ENCODE results near the gene DNAI2.

The DNAI2 gene

DNA sequence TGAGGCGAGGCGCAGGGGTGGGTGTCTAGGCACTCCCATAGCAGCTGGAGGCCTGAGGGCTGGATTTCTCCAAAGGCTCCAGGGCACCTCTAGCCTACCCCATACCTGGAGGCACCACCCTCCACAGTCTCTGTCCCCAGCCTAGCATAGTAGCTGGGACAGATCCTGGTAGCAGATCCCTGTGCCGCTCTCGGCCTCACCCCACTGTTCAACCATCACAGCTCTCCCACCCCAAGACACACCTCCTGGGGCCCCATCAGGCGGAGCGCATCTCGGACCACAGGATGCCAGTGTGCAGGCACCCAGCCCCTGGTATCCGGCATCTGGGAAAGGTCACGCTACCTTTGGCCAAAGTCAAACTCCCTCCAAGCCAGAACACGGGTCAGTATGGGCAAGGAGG is 80.5 kb downstream of the DNAI2 start:
- Histone ChIP-seq H3K27ac (ENCODE audit: low read depth, low read length) (no peak overlapping the region), H3K4me1 (ENCODE audit: control insufficient read depth in 5 of 5, insufficient read depth in 5 of 5, low read length in 5 of 5) (peaks cover 0 to 12% (median 8%) of the 10 kb centered on the region in 5 donors), H3K4me3 (ENCODE audit: low read depth in 1 of 5, low read length in 5 of 5) (no peak overlapping the region), H3K36me3 (ENCODE audit: control insufficient read depth in 5 of 5, insufficient read depth in 5 of 5, low read length in 5 of 5) (no peaks in the 10 kb centered on the region), H3K9me3 (ENCODE audit: control insufficient read depth in 5 of 5, low read length in 5 of 5) (no peaks in the 10 kb centered on the region), H3K9ac (ENCODE audit: low read length in 5 of 5) (no peak overlapping the region), H3K27me3 (ENCODE audit: control insufficient read depth in 5 of 5, insufficient read depth in 4 of 5, low read length in 5 of 5) (peaks cover 63 to 77% (median 76%) of the 10 kb centered on the region in 5 donors)

DNA sequence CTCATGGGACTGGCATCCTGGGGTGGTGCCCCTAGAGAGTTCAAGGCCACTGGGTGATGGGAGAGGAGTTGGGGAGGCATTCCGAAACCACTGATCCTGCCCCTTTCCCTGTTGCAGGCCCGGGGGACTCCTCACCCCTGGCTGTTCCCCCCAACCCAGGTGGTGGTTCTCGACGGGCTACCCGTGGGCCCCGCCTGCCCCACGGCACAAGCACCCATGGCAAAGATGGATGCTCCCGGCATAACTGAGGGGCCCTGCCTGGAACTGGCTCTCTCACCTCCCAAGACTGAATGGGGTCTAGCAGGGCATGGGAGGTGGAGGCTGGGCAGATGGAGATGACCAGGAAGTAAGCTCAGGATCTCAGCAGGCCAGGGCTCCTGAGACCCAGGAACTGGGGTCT is 81.0 kb downstream of the DNAI2 start:
- H3K27ac ChIP-seq (ENCODE audit: low read depth, low read length) = no peak overlapping the region
- H3K4me1 ChIP-seq (ENCODE audit: control insufficient read depth in 5 of 5, insufficient read depth in 5 of 5, low read length in 5 of 5) = peaks cover 0 to 12% (median 8%) of the 10 kb centered on the region in 5 donors
- H3K9me3 ChIP-seq (ENCODE audit: control insufficient read depth in 5 of 5, low read length in 5 of 5) = no peaks in the 10 kb centered on the region
- H3K36me3 ChIP-seq (ENCODE audit: control insufficient read depth in 5 of 5, insufficient read depth in 5 of 5, low read length in 5 of 5) = no peaks in the 10 kb centered on the region
- H3K9ac ChIP-seq (ENCODE audit: low read length in 5 of 5) = no peak overlapping the region
- H3K4me3 ChIP-seq (ENCODE audit: low read depth in 1 of 5, low read length in 5 of 5) = no peak overlapping the region
- peaks cover 68 to 82% (median 79%) of the 10 kb centered on the region in 5 donors for H3K27me3 ChIP-seq (ENCODE audit: control insufficient read depth in 5 of 5, insufficient read depth in 4 of 5, low read length in 5 of 5)

DNA sequence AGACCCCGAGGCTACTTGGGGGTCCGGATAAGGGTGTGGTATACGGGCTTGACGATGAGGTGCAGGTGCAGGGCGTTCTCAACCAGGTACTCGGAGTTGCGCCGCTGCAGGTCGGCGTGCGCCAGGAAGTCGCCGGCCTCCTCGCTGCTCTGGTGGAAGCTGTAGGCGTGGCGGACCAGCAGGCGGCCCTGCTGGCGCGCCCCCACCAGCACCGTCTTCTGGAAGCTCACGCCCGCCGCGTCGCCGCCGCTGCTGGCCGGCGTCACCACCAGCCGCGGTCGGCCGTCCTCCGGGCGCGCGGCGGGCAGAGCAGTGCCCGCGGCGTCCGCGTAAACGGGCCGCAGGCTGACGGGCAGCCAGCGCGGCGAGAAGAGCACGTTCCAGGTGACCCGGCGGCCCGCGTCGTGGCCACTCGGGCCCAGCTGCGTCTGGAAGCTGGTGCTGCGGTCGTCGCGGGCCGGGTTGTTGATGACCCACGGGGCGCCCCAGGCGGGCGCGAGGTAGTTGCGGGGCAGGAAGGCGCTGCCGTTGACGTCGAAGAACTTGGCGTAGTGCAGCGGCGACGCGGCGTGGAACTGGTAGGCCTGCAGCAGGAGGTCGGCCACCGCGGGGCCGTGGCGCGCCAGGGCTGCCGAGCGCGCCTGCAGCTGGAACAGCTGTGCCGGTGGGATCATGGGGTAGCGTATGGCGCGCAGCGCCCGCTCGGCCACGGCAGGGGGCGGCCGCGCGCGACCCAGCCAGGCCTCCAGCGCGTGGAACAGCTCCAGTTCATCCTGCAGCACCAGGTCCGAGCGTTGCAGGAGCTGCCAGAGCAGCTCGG is 82.8 kb downstream of the DNAI2 start:
- peak overlapping the region in 3 of 5 donors; percentile 21 to 45 (median 22) for H3K4me3 ChIP-seq (ENCODE audit: low read depth in 1 of 5, low read length in 5 of 5)

GRCh38 chr17:74357466-74357809 is 83.4 kb downstream of the DNAI2 start:
- H3K4me3 ChIP-seq (ENCODE audit: low read depth in 1 of 5, low read length in 5 of 5) = peak overlapping the region in 3 of 5 donors; percentile 21 to 45 (median 22)
- no peaks in the 10 kb centered on the region for H3K9me3 ChIP-seq (ENCODE audit: control insufficient read depth in 5 of 5, low read length in 5 of 5)
- H3K4me1 ChIP-seq (ENCODE audit: control insufficient read depth in 5 of 5, insufficient read depth in 5 of 5, low read length in 5 of 5) = peaks cover 0 to 13% (median 12%) of the 10 kb centered on the region in 5 donors
- peaks cover 75 to 93% (median 83%) of the 10 kb centered on the region in 5 donors for H3K27me3 ChIP-seq (ENCODE audit: control insufficient read depth in 5 of 5, insufficient read depth in 4 of 5, low read length in 5 of 5)
- H3K27ac ChIP-seq (ENCODE audit: low read depth, low read length) = no peak overlapping the region
- no peaks in the 10 kb centered on the region for H3K36me3 ChIP-seq (ENCODE audit: control insufficient read depth in 5 of 5, insufficient read depth in 5 of 5, low read length in 5 of 5)
- no peak overlapping the region for H3K9ac ChIP-seq (ENCODE audit: low read length in 5 of 5)

More for the DNA sequence above, 82.8 kb downstream of the DNAI2 start:
- H3K9ac ChIP-seq (ENCODE audit: low read length in 5 of 5) = no peak overlapping the region
- H3K4me1 ChIP-seq (ENCODE audit: control insufficient read depth in 5 of 5, insufficient read depth in 5 of 5, low read length in 5 of 5) = peaks cover 0 to 13% (median 12%) of the 10 kb centered on the region in 5 donors
- no peak overlapping the region for H3K27ac ChIP-seq (ENCODE audit: low read depth, low read length)
- H3K36me3 ChIP-seq (ENCODE audit: control insufficient read depth in 5 of 5, insufficient read depth in 5 of 5, low read length in 5 of 5) = no peaks in the 10 kb centered on the region
- H3K27me3 ChIP-seq (ENCODE audit: control insufficient read depth in 5 of 5, insufficient read depth in 4 of 5, low read length in 5 of 5) = peaks cover 77 to 93% (median 83%) of the 10 kb centered on the region in 5 donors
- no peaks in the 10 kb centered on the region for H3K9me3 ChIP-seq (ENCODE audit: control insufficient read depth in 5 of 5, low read length in 5 of 5)

GRCh38 chr17:74358697-74359096 is 84.7 kb downstream of the DNAI2 start:
- peaks cover 67 to 89% (median 77%) of the 10 kb centered on the region in 5 donors for H3K27me3 ChIP-seq (ENCODE audit: control insufficient read depth in 5 of 5, insufficient read depth in 4 of 5, low read length in 5 of 5)
- H3K4me1 ChIP-seq (ENCODE audit: control insufficient read depth in 5 of 5, insufficient read depth in 5 of 5, low read length in 5 of 5) = peaks cover 0 to 13% (median 12%) of the 10 kb centered on the region in 5 donors
- no peaks in the 10 kb centered on the region for H3K9me3 ChIP-seq (ENCODE audit: control insufficient read depth in 5 of 5, low read length in 5 of 5)
- no peak overlapping the region for H3K27ac ChIP-seq (ENCODE audit: low read depth, low read length)
- no peaks in the 10 kb centered on the region for H3K36me3 ChIP-seq (ENCODE audit: control insufficient read depth in 5 of 5, insufficient read depth in 5 of 5, low read length in 5 of 5)
- H3K9ac ChIP-seq (ENCODE audit: low read length in 5 of 5) = no peak overlapping the region
- H3K4me3 ChIP-seq (ENCODE audit: low read depth in 1 of 5, low read length in 5 of 5) = no peak overlapping the region

DNA sequence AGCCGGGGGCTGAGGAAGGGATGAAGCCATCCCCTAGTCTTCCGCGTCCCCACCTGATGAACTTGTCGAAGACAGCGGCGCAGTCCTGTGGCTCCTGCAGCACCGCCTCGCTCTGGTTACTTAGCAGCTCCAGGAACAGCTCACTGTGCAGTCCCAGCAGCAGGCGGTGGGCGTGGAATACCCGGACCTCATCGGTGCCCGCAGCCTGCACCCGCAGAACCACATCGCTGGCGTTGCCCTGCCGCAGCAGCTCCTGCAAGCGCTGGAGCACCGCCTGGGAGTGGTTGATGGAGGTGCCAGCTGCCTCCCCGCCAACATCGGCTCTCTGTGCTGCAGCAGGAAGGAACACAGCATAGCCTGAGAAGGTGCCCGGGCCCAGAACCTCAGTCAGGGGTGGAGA is 85.9 kb downstream of the DNAI2 start:
- peaks cover 0 to 13% (median 12%) of the 10 kb centered on the region in 5 donors for H3K4me1 ChIP-seq (ENCODE audit: control insufficient read depth in 5 of 5, insufficient read depth in 5 of 5, low read length in 5 of 5)
- H3K27ac ChIP-seq (ENCODE audit: low read depth, low read length) = no peak overlapping the region
- peaks cover 55 to 77% (median 66%) of the 10 kb centered on the region in 5 donors for H3K27me3 ChIP-seq (ENCODE audit: control insufficient read depth in 5 of 5, insufficient read depth in 4 of 5, low read length in 5 of 5)
- H3K4me3 ChIP-seq (ENCODE audit: low read depth in 1 of 5, low read length in 5 of 5) = no peak overlapping the region
- H3K9me3 ChIP-seq (ENCODE audit: control insufficient read depth in 5 of 5, low read length in 5 of 5) = no peaks in the 10 kb centered on the region
- H3K36me3 ChIP-seq (ENCODE audit: control insufficient read depth in 5 of 5, insufficient read depth in 5 of 5, low read length in 5 of 5) = no peaks in the 10 kb centered on the region
- no peak overlapping the region for H3K9ac ChIP-seq (ENCODE audit: low read length in 5 of 5)

GRCh38 chr17:74360899-74361229 is 86.8 kb downstream of the DNAI2 start:
- Histone ChIP-seq H3K4me3 (ENCODE audit: low read depth in 1 of 5, low read length in 5 of 5) (no peak overlapping the region), H3K4me1 (ENCODE audit: control insufficient read depth in 5 of 5, insufficient read depth in 5 of 5, low read length in 5 of 5) (peaks cover 0 to 13% (median 12%) of the 10 kb centered on the region in 5 donors), H3K36me3 (ENCODE audit: control insufficient read depth in 5 of 5, insufficient read depth in 5 of 5, low read length in 5 of 5) (no peaks in the 10 kb centered on the region), H3K27me3 (ENCODE audit: control insufficient read depth in 5 of 5, insufficient read depth in 4 of 5, low read length in 5 of 5) (peaks cover 51 to 67% (median 62%) of the 10 kb centered on the region in 5 donors), H3K9ac (ENCODE audit: low read length in 5 of 5) (no peak overlapping the region), H3K27ac (ENCODE audit: low read depth, low read length) (no peak overlapping the region), H3K9me3 (ENCODE audit: control insufficient read depth in 5 of 5, low read length in 5 of 5) (no peaks in the 10 kb centered on the region)

DNA sequence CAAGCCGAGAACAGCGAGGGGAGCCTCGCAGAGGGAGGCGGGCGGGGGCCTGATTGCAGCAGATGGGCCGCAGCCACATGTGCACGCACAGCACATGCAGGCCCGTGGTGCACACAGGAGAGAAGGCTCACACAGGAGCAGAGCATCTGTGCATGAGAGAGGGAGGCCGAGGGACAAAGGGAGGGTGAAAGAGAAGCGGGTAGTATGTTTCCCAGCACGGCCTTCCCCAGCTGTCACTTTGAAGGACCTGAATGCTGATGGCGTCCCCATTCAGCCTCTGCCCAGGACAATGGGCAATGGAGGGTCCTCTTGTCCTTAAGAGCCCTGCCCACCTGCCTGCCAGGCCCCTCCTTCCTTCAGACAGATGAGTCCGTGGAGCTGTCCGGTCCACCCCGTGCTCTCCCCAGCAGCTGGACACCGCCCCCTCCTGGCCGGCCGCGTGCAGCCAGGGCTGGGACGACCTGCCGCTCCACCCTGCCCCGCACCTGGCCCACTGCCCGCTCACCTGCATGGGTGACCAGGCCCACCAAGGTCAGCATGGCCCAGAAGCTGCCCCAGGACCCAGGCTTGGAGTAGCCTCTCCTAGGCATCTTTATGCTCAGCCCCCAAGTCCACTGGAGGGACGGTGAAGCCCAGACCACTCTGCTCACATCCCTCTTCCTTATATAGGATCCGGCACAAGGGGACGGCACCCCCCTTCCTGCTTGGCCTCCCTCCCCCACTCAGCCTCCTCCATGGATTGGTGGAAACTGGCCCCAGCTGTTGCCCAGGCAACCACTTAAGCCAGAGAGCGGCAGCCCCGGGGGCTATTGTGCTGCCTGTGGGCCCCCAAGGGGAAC is 87.4 kb downstream of the DNAI2 start, which contains the start of gene BTBD17:
Gene BTBD17, minus strand, starts transcription at position 639 of the 839 bp plus-strand sequence. Its CDS starts 49 bp downstream, at position 590.
- Histone ChIP-seq H3K36me3 (ENCODE audit: control insufficient read depth in 5 of 5, insufficient read depth in 5 of 5, low read length in 5 of 5) (no peaks in the 10 kb centered on the region), H3K9me3 (ENCODE audit: control insufficient read depth in 5 of 5, low read length in 5 of 5) (no peaks in the 10 kb centered on the region), H3K9ac (ENCODE audit: low read length in 5 of 5) (no peak within 1 kb of the TSS), H3K27me3 (ENCODE audit: control insufficient read depth in 5 of 5, insufficient read depth in 4 of 5, low read length in 5 of 5) (peaks cover 47 to 61% (median 56%) of the 10 kb centered on the region in 5 donors), H3K4me3 (ENCODE audit: low read depth in 1 of 5, low read length in 5 of 5) (no peak within 1 kb of the TSS), H3K27ac (ENCODE audit: low read depth, low read length) (no peak within 1 kb of the TSS), H3K4me1 (ENCODE audit: control insufficient read depth in 5 of 5, insufficient read depth in 5 of 5, low read length in 5 of 5) (peaks cover 0 to 13% (median 11%) of the 10 kb centered on the region in 5 donors)

GRCh38 chr17:74362069-74362405 is 88.0 kb downstream of the DNAI2 start:
- H3K9ac ChIP-seq (ENCODE audit: low read length in 5 of 5) = no peak overlapping the region
- peaks cover 45 to 57% (median 51%) of the 10 kb centered on the region in 5 donors for H3K27me3 ChIP-seq (ENCODE audit: control insufficient read depth in 5 of 5, insufficient read depth in 4 of 5, low read length in 5 of 5)
- no peaks in the 10 kb centered on the region for H3K9me3 ChIP-seq (ENCODE audit: control insufficient read depth in 5 of 5, low read length in 5 of 5)
- no peaks in the 10 kb centered on the region for H3K36me3 ChIP-seq (ENCODE audit: control insufficient read depth in 5 of 5, insufficient read depth in 5 of 5, low read length in 5 of 5)
- no peak overlapping the region for H3K27ac ChIP-seq (ENCODE audit: low read depth, low read length)
- H3K4me3 ChIP-seq (ENCODE audit: low read depth in 1 of 5, low read length in 5 of 5) = no peak overlapping the region
- peaks cover 0 to 11% (median 5%) of the 10 kb centered on the region in 5 donors for H3K4me1 ChIP-seq (ENCODE audit: control insufficient read depth in 5 of 5, insufficient read depth in 5 of 5, low read length in 5 of 5)

All from subcutaneous abdominal adipose tissue (tissue), 5 donors.